AG04449 (cell line): ENCODE measurements around the gene NELL1.

Experiments used
- CTCF ChIA-PET: fragments of 350-600 bp; formaldehyde crosslinking; extraction: SDS; loops from one replicate; lab custom pipeline; 2021; ENCODE audit warnings: antibody characterized with exemption; lab: Yijun Ruan, JAX
- POLR2A ChIA-PET: fragments of 400-600, 350-600 bp; formaldehyde crosslinking; extraction: SDS; loops from one replicate; lab custom pipeline; 2020; ENCODE audit warnings: antibody characterized with exemption, inconsistent platforms; lab: Yijun Ruan, JAX
- DNase-seq: peaks from one replicate; pipeline ENCODE4 v3.0.0-alpha.2; 2010; ENCODE audit warnings: low read depth, low spot score
- H3K4me3 ChIP-seq: 2 replicates; pipeline ENCODE4 v1.5.1; 2011; ENCODE audit warnings: low read depth, mild to moderate bottlenecking, control low read depth, low read length
- TF ChIP-seq, protein P1 (sequence below): IDR thresholded peaks from one replicate; pipeline ENCODE4 v1.5.1; 2011; ENCODE audit warnings: mild to moderate bottlenecking, moderate library complexity, low read length, control low read depth, inconsistent platforms; ENCODE audit not compliant: insufficient read depth; ENCODE audit errors: missing control alignments

NELL1 gene

DNA sequence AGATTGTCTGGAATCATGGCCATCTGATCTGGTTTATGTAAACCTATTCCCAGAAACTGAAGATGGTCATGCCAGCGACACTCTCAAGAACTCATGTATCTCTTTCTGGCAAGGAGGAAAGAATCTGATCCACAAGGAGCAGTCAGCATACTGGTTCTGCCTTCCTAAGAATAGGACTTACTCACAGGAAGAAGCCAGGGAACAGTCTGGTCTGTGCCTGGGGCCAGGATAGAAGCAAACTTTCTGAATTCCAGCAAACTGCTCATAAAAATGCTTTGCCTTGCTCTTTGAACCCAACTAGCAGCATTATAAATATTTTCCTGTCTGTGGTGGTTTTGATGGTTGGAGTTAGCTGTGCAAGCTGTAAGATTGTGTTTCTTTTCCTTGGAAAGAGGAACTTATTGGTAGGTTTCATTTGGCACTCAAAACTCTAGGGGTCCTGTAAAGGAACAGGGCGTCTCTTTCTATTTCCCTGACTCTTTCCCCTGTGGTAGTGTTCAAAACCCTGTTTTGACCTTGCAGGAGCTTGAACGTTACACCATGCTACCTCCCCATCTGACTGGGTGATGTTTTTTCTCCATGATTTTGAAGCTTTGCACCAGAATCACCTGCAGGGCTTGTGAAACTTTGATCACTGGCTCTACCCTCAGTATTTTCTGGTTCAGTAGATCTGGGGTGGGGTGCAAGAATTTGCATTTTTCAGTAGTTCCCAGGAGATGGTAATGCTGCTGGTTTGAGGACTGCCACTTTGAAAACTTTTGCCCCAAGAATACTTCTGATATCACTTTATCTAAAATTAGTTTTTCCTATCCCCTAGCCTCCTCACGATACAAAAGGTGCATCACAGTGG, 895.7 kb downstream of the NELL1 start:
- no peak overlapping the region for H3K4me3 ChIP-seq
- POLR2A ChIA-PET, result no interaction called here
- CTCF ChIA-PET, result no interaction called here
- TF ChIP-seq, protein P1, sequence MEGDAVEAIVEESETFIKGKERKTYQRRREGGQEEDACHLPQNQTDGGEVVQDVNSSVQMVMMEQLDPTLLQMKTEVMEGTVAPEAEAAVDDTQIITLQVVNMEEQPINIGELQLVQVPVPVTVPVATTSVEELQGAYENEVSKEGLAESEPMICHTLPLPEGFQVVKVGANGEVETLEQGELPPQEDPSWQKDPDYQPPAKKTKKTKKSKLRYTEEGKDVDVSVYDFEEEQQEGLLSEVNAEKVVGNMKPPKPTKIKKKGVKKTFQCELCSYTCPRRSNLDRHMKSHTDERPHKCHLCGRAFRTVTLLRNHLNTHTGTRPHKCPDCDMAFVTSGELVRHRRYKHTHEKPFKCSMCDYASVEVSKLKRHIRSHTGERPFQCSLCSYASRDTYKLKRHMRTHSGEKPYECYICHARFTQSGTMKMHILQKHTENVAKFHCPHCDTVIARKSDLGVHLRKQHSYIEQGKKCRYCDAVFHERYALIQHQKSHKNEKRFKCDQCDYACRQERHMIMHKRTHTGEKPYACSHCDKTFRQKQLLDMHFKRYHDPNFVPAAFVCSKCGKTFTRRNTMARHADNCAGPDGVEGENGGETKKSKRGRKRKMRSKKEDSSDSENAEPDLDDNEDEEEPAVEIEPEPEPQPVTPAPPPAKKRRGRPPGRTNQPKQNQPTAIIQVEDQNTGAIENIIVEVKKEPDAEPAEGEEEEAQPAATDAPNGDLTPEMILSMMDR, result no peak
- DNase-seq, result no peak

DNA sequence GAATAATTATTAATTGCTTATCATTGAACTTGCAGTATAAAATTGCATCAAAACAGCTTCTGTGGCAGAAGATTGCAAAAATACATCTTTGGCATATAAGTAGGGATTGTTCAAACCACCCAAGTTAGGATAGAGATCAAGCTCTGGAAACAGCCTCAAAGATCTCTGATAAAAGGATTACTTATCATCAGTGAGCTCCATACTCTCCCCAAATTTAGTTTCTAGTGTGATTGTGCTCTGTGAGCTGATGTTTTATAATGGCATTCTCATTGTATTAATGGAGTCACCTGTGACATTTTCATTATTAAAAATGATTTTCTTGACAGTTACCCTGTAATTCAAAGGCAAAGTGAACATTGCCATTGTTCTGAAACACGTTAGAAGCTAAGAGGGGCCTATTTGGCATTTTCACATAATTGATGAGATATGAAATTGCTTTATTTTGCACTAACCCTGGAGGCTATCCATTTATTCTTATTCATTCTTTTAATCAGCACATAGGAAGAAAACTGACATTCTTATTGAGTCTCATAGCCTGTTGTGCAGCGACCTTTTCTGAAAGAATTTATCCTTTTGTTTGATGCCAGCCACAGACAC, 897.2 kb downstream of the NELL1 start:
- no peak for DNase-seq
- H3K4me3 ChIP-seq, result no peak overlapping the region
- CTCF ChIA-PET, result no interaction called here
- POLR2A ChIA-PET, result no interaction called here
- TF ChIP-seq, protein P1, result no peak

DNA sequence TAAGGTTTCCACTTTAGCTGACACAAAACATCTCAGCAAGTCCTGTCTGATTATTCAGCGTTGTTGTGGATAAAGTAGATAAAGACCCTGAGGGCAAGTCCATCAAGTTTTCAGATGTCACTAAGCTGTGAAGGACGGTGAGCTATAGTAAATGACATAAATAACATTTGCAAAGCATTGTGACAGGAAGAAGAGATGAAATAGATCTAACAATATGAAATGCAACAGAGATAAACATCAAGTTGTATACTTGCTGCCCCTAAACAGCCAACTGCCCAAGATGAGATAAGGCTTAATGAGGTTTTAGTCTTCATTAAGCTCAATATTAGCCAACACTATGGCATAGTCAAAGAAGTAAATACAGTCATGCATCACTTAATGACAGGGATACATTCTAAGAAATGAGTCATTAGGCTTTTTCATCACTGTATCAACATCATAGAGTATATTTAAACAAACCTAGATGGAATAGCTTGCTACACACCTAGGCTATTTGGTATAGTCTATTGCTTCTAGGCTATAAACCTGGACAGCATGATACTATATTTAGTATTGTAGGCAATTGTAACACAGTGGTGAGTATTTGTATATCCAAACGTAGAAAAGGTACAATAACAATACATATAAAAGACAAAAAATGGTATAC, 898.4 kb downstream of the NELL1 start:
- CTCF ChIA-PET, result no interaction called here
- no peak for DNase-seq
- TF ChIP-seq, protein P1, result no peak
- no peak overlapping the region for H3K4me3 ChIP-seq
- POLR2A ChIA-PET, result no interaction called here

DNA sequence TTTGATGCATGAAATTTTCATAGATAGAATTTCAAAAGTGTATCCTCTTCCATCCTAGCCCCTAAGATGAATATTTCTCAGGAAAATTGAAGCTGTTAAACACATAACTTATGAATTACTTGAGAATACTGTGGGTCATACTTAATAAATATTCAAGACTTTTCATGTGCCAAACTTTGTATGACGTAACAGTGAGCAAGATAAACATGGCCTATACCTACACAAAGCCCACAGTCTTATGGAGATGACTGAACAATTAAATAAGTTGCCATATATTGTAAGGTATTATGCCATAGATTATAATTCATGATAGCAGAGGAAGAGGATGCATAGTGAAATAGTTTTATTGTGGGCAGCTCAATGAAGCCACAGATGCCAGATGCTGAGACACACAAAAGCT, 902.8 kb downstream of the NELL1 start:
- DNase-seq, result no peak
- CTCF ChIA-PET, result no interaction called here
- TF ChIP-seq, protein P1, result no peak
- POLR2A ChIA-PET, result no interaction called here
- no peak overlapping the region for H3K4me3 ChIP-seq

DNA sequence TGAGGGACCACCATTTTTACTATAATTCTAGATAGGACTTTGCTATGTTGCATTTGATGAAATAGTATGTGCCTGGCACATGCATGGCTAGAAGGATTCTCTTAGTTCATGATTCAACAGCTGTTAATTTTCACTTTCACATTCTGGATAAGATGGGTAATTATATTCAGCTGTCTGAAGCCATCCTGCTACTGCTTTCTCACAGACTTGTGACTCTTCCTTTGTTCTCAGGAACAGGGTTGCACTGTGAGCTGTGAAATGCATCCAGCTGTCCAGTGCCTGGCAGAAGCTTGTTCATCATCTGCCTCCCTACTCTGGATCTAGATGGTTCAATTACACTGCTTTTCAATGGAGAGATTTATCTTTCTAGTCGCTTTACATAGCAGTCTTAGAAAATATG, 913.4 kb downstream of the NELL1 start:
- CTCF ChIA-PET, result no interaction called here
- TF ChIP-seq, protein P1, result no peak
- no peak overlapping the region for H3K4me3 ChIP-seq
- DNase-seq, result no peak
- POLR2A ChIA-PET, result no interaction called here

DNA sequence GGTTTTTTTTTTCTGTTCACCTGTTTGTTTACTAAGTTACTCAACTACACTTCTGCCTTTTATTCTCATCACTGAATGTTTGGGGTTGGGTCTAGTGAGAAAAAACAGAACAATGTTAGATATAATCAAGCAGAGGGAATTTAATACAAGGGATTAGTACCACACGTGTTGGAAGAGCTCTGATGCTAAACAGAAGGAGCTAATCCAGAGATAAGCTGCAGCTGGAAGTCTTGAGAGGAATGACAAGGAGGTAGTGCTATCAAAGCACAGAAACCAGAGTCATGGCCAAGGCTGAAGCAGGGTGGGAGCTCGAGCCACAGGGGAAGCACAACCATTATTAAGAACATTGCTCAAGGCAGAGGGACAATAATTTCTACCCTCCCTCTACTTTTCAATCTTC, 919.4 kb downstream of the NELL1 start:
- H3K4me3 ChIP-seq, result no peak overlapping the region
- no peak for DNase-seq
- TF ChIP-seq, protein P1, result no peak
- POLR2A ChIA-PET, result no interaction called here
- CTCF ChIA-PET, result no interaction called here
